IMR-90 (cell line): ENCODE results near the gene SNAP29.

ENCODE experiments used
- BHLHE40 ChIP-seq: fragments of 150-350 bp; IDR thresholded peaks from 2 replicates; pipeline ENCODE4 v1.6.1; 2016; ENCODE audit warnings: mild to moderate bottlenecking, low read depth, low read length
- CEBPB ChIP-seq: IDR thresholded peaks from 2 replicates; pipeline ENCODE4 v1.6.1; 2012; ENCODE audit warnings: low read depth, low read length, improper control_type of control experiment
- CHD1 ChIP-seq: IDR thresholded peaks from 2 replicates; pipeline ENCODE4 v1.6.1; 2012; ENCODE audit warnings: low read depth, low read length, improper control_type of control experiment
- CTCF ChIP-seq: conservative IDR thresholded peaks from 2 replicates; pipeline ENCODE4 v1.5.1; 2012; ENCODE audit warnings: mild to moderate bottlenecking, low read depth, low read length, improper control_type of control experiment
- ELK1 ChIP-seq: fragments of 150-350 bp; IDR thresholded peaks from 2 replicates; pipeline ENCODE4 v1.6.1; 2016; ENCODE audit warnings: low read depth, mild to moderate bottlenecking, low read length, moderate library complexity, borderline replicate concordance
- MAFK ChIP-seq: IDR thresholded peaks from 2 replicates; pipeline ENCODE4 v1.6.1; 2012; ENCODE audit warnings: low read depth, low read length, improper control_type of control experiment
- MAZ ChIP-seq: IDR thresholded peaks from 2 replicates; pipeline ENCODE4 v1.6.1; 2012; ENCODE audit warnings: low read depth, mild to moderate bottlenecking, low read length, improper control_type of control experiment, moderate library complexity, borderline replicate concordance
- MXI1 ChIP-seq: IDR thresholded peaks from 2 replicates; pipeline ENCODE4 v1.6.1; 2012; ENCODE audit warnings: low read depth, mild to moderate bottlenecking, low read length, moderate library complexity, borderline replicate concordance
- POLR2A ChIP-seq: IDR thresholded peaks from 2 replicates; pipeline ENCODE4 v1.6.1; 2012; ENCODE audit warnings: mild to moderate bottlenecking, low read depth, low read length
- RAD21 ChIP-seq: IDR thresholded peaks from 2 replicates; pipeline ENCODE4 v1.6.1; 2012; ENCODE audit warnings: low read length, improper control_type of control experiment
- RFX5 ChIP-seq: IDR thresholded peaks from 2 replicates; pipeline ENCODE4 v1.8.0; 2012; ENCODE audit warnings: low read depth, mild to moderate bottlenecking, low read length, moderate library complexity
- SMC3 ChIP-seq: fragments of 150-350 bp; IDR thresholded peaks from 2 replicates; pipeline ENCODE4 v1.6.1; 2016; ENCODE audit warnings: low read depth, mild to moderate bottlenecking, antibody characterized with exemption, low read length, moderate library complexity
- USF2 ChIP-seq: fragments of 150-350 bp; IDR thresholded peaks from 2 replicates; pipeline ENCODE4 v1.6.1; 2017; ENCODE audit warnings: mild to moderate bottlenecking, antibody characterized with exemption, low read length, low read depth

- TF ChIP-seq POLR2A (no peak), SMC3 (no peak), CTCF (no peak), CHD1 (no peak), MAZ (no peak), RFX5 (no peak), ELK1 (no peak), MAFK (no peak), BHLHE40 (no peak), USF2 (no peak), RAD21 (no peak), MXI1 (no peak), CEBPB (no peak)
Observed at GRCh38 chr22:20816559-20816958, 42.2 kb upstream of the SNAP29 start.
